ENCODE data around the gene C19orf25.

C19orf25 gene

DNA sequence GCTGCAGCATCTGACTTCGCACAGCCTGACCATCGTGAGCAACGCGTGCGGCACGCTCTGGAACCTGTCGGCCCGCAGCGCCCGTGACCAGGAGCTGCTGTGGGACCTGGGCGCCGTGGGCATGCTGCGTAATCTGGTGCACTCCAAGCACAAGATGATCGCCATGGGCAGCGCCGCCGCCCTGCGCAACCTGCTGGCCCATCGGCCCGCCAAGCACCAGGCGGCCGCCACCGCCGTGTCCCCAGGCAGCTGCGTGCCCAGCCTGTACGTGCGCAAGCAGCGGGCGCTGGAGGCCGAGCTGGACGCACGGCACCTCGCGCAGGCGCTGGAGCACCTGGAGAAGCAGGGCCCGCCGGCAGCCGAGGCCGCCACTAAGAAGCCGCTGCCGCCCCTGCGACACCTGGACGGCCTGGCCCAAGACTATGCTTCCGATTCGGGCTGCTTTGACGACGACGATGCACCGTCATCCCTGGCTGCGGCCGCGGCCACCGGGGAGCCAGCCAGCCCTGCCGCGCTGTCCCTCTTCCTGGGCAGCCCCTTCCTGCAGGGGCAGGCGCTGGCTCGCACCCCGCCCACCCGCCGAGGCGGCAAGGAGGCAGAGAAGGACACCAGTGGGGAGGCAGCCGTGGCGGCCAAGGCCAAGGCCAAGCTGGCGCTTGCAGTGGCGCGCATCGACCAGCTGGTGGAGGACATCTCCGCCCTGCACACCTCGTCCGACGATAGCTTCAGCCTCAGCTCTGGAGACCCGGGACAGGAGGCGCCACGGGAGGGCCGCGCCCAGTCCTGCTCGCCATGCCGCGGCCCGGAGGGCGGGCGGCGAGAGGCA is 13.6 kb downstream of the C19orf25 start:
- TF ChIP-seq, protein P1, sequence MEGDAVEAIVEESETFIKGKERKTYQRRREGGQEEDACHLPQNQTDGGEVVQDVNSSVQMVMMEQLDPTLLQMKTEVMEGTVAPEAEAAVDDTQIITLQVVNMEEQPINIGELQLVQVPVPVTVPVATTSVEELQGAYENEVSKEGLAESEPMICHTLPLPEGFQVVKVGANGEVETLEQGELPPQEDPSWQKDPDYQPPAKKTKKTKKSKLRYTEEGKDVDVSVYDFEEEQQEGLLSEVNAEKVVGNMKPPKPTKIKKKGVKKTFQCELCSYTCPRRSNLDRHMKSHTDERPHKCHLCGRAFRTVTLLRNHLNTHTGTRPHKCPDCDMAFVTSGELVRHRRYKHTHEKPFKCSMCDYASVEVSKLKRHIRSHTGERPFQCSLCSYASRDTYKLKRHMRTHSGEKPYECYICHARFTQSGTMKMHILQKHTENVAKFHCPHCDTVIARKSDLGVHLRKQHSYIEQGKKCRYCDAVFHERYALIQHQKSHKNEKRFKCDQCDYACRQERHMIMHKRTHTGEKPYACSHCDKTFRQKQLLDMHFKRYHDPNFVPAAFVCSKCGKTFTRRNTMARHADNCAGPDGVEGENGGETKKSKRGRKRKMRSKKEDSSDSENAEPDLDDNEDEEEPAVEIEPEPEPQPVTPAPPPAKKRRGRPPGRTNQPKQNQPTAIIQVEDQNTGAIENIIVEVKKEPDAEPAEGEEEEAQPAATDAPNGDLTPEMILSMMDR (conservative IDR thresholded peaks at IDR 0.05) = no peak
- no peak overlapping the region for H3K27ac ChIP-seq

DNA sequence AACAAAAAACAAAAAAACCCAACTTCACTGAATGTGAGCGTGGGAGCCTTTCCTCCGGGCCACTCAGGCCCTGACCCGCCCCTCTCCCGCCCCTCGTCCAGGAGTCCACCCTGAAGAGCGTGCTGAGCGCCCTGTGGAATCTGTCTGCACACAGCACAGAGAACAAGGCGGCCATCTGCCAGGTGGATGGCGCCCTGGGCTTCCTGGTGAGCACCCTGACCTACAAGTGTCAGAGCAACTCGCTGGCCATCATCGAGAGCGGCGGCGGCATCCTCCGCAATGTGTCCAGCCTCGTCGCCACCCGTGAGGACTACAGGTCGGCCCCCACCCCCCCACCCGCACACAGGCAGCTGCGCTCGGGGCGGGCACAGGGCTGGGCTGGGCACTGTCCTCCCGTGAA is 17.2 kb downstream of the C19orf25 start:
- no peak for TF ChIP-seq ZFX (IDR thresholded peaks at IDR 0.05)
- TF ChIP-seq, protein P1 (conservative IDR thresholded peaks at IDR 0.05) = no peak

DNA sequence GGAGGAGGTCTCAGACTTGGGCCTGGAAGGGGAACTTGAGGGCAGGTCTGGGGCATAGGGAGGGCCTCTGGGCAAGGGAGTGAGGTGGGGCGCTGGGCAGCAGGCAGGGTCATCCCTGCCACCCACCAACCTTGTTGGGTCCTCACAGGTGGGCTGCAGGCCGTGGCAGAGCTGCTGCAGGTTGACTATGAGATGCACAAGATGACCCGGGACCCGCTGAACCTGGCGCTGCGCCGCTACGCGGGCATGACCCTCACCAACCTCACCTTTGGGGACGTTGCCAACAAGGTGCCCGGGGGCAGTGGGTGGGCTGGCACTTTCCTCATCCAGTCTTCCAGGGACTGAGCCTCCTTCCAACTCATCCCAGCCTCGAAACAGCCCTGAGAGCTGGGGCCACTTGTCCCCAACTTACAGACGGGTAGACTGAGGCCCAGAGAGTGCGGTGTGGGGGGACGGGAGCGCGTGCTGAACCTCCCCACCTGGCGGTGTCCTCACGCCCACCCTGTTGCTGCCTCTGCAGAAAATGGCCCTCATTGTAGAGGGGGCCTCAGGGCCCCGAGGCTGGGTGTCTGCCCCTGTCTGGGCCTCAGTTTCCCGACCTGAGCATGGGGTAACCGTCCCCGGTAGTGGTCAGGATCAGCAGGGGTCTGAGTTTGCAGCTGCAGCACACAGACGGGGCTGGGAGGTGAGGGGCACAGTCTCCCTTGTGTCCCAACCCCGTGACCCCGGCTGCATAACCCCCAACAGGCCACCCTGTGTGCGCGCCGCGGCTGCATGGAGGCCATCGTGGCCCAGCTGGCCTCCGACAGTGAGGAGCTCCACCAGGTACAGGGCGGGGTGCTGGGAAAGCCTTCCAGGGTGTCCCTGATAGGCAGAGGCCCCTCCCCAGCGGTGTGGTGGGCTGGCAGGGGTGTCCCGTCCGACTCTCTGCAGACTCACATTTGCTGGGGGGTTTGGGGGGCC is 18.7 kb downstream of the C19orf25 start:
- TF ChIP-seq, protein P1 (conservative IDR thresholded peaks at IDR 0.05) = no peak
- no peak for TF ChIP-seq ZFX (IDR thresholded peaks at IDR 0.05)
- no peak overlapping the region for H3K27ac ChIP-seq

More for the DNA sequence above, 17.2 kb downstream of the C19orf25 start:
- H3K27ac ChIP-seq = no peak overlapping the region

DNA sequence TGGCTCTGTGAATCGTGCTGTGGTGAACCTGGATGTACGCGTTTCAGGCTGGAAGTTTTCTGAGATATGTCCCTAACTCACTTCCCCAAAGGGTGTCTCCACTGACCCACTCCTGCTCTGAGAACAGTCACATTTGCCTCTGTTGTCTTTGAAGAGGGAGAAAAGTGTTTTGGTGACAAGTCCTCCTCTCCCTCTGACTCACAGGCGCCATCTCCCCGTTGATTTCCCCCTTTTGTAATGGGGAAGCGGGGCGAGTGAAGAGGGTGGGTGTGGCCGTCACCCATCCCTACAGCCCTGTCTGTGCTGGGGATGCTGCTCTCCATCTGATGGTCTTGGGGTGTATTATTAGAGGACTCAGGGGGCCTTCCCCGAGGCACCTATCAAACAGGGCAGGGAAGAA is 19.5 kb downstream of the C19orf25 start:
- no peak overlapping the region for H3K27ac ChIP-seq
- TF ChIP-seq, protein P1 (conservative IDR thresholded peaks at IDR 0.05) = no peak
- no peak for TF ChIP-seq ZFX (IDR thresholded peaks at IDR 0.05)

DNA sequence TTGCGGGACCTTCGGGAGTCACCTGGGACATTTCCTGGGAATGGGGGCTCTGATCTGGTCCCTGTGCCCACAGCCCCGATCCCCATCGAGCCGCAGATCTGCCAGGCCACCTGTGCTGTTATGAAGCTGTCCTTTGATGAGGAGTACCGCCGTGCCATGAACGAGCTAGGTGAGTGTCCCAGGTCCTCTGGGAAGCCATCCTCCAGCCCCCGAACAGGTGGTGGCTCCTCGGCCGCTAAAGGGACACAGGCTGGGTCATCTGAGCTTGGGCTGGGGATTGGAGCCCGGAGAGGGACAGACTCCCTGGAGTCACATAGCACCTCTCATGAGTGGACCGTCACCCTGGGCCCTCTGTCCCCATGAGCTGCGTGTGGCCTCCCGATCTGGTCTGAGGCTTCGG is 21.1 kb downstream of the C19orf25 start:
- TF ChIP-seq, protein P1 (conservative IDR thresholded peaks at IDR 0.05) = no peak
- TF ChIP-seq ZFX (IDR thresholded peaks at IDR 0.05) = no peak
- no peak overlapping the region for H3K27ac ChIP-seq

DNA sequence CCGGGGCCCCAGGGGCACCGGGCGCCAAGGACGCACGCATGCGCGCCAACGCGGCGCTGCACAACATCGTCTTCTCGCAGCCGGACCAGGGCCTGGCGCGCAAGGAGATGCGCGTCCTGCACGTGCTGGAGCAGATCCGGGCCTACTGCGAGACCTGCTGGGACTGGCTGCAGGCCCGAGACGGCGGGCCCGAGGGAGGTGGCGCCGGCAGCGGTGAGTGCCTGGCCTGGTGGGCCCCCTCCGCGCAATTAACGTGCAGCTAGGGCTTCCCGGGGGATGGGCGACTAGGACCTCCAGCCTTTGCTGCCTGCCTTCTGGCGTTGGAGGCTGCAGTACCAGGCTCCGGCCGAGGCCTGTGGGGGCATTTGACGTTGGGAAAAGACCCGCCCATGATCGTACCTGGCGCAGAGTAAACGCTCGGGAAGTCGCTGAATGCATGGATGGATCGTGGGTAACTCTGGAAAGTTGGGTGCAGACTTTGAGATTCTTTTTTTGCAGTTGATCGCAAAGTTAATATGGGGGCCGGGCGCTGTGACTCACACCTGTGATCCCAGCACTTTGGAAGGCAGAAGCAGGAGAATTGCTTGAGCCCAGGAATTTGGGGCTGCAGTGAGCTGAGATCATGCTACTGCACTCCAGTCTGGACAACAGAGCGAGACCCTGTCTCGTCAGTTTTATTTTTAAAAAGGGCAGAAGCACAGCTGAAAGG is 21.8 kb downstream of the C19orf25 start:
- no peak overlapping the region for H3K27ac ChIP-seq
- TF ChIP-seq, protein P1 (conservative IDR thresholded peaks at IDR 0.05) = no peak
- no peak for TF ChIP-seq ZFX (IDR thresholded peaks at IDR 0.05)
